HepG2 (cell line): ENCODE results near the gene POU3F1. TPM values are rescaled to one million over a fixed set of nuclear protein-coding genes. Genes with fewer than 3 reads are reported as not detected.
A peak's percentile ranks its signal among the peaks of the same experiment; 100 is the strongest.

Source experiments
- ATF1 ChIP-seq: IDR thresholded peaks from 2 replicates; pipeline ENCODE4 v1.6.1; 2016; ENCODE audit warnings: mild to moderate bottlenecking, control low read depth
- EEA1 ChIP-seq: sonication (generic); formaldehyde crosslinking; IDR thresholded peaks from 2 replicates; pipeline ENCODE4 v1.5.1; 2020; ENCODE audit warnings: mild to moderate bottlenecking, missing genetic modification reagents, borderline replicate concordance
- GPBP1L1 ChIP-seq: sonication (generic); formaldehyde crosslinking; IDR thresholded peaks from 2 replicates; pipeline ENCODE4 v1.5.0; 2020; ENCODE audit warnings: mild to moderate bottlenecking, missing genetic modification reagents
- GPN1 ChIP-seq: sonication (generic); formaldehyde crosslinking; IDR thresholded peaks from 2 replicates; pipeline ENCODE4 v1.5.1; 2020; ENCODE audit warnings: missing genetic modification reagents, borderline replicate concordance
- HMG20A ChIP-seq: IDR thresholded peaks from 2 replicates; pipeline ENCODE4 v1.6.1; 2016; ENCODE audit warnings: borderline replicate concordance
- KDM4B ChIP-seq: sonication (generic); formaldehyde crosslinking; IDR thresholded peaks from 2 replicates; pipeline ENCODE4 v1.4.0; 2020; ENCODE audit warnings: missing genetic modification reagents
- KLF13 ChIP-seq: sonication (generic); formaldehyde crosslinking; IDR thresholded peaks from 2 replicates; pipeline ENCODE4 v1.4.0; 2020; ENCODE audit warnings: mild to moderate bottlenecking, missing genetic modification reagents
- KLF15 ChIP-seq: sonication (generic); formaldehyde crosslinking; IDR thresholded peaks from 2 replicates; pipeline ENCODE4 v1.8.1; 2023; ENCODE audit warnings: borderline replicate concordance, mild to moderate bottlenecking, inconsistent platforms, missing genetic modification reagents, mixed read lengths
- KLF16 ChIP-seq, 2 experiments: sonication (generic) in 1 of 2; formaldehyde crosslinking in 1 of 2; IDR thresholded peaks; 2 replicates each; pipeline versions ENCODE4 v1.6.1 to v1.8.0; 2016 to 2023; ENCODE audit warnings: missing genetic modification reagents in 2 of 2, missing compliant biosample characterization in 1 of 2
- MED1 ChIP-seq: sonication (generic); formaldehyde crosslinking; IDR thresholded peaks from 2 replicates; pipeline ENCODE4 v1.4.0; 2020; ENCODE audit warnings: missing genetic modification reagents
- MTA1 ChIP-seq: sonication (generic); formaldehyde crosslinking; IDR thresholded peaks from 2 replicates; pipeline ENCODE4 v1.4.0; 2020; ENCODE audit warnings: missing genetic modification reagents, mild to moderate bottlenecking, borderline replicate concordance
- MZF1 ChIP-seq: sonication (generic); formaldehyde crosslinking; IDR thresholded peaks from 2 replicates; pipeline ENCODE4 v1.8.1; 2023; ENCODE audit warnings: mild to moderate bottlenecking, missing genetic modification reagents, borderline replicate concordance
- NCOA2 ChIP-seq: sonication (generic); formaldehyde crosslinking; IDR thresholded peaks from 2 replicates; pipeline ENCODE4 v1.8.0; 2022; ENCODE audit warnings: inconsistent platforms
- NPAS2 ChIP-seq: sonication (generic); formaldehyde crosslinking; IDR thresholded peaks from 2 replicates; pipeline ENCODE4 v1.8.0; 2022; ENCODE audit warnings: mild to moderate bottlenecking, missing genetic modification reagents, borderline replicate concordance
- NR1H2 ChIP-seq: sonication (generic); formaldehyde crosslinking; IDR thresholded peaks from 2 replicates; pipeline ENCODE4 v1.8.1; 2022; ENCODE audit warnings: low read depth, missing genetic modification reagents, borderline replicate concordance
- PCBP1 ChIP-seq: fragments of 200-400 bp; formaldehyde crosslinking; IDR thresholded peaks from 2 replicates; pipeline ENCODE4 v1.6.1; 2017; ENCODE audit warnings: mild to moderate bottlenecking, low read depth, low read length, borderline replicate concordance
- RBM39 ChIP-seq: fragments of 200-400 bp; formaldehyde crosslinking; IDR thresholded peaks from one replicate; pipeline ENCODE4 v1.6.1; 2018; ENCODE audit warnings: antibody characterized with exemption, mild to moderate bottlenecking, low read depth, low read length; ENCODE audit not compliant: poor library complexity, severe bottlenecking
- SNAI1 ChIP-seq: sonication (generic); formaldehyde crosslinking; IDR thresholded peaks from 2 replicates; pipeline ENCODE4 v1.5.0; 2020; ENCODE audit warnings: mild to moderate bottlenecking, missing genetic modification reagents, borderline replicate concordance
- TMF1 ChIP-seq: sonication (generic); formaldehyde crosslinking; IDR thresholded peaks from 2 replicates; pipeline ENCODE4 v1.8.1; 2022; ENCODE audit warnings: low read depth, missing genetic modification reagents
- ZBTB37 ChIP-seq: sonication (generic); formaldehyde crosslinking; IDR thresholded peaks from 2 replicates; pipeline ENCODE4 v1.4.0; 2020; ENCODE audit warnings: mild to moderate bottlenecking, missing genetic modification reagents
- ZMAT3 ChIP-seq: sonication (generic); formaldehyde crosslinking; conservative IDR thresholded peaks from 2 replicates; pipeline ENCODE4 v1.7.0; 2021; ENCODE audit warnings: missing genetic modification reagents
- ZNF10 ChIP-seq: sonication (generic); formaldehyde crosslinking; IDR thresholded peaks from 2 replicates; pipeline ENCODE4 v1.4.0; 2020; ENCODE audit warnings: mild to moderate bottlenecking, low read depth, missing genetic modification reagents, borderline replicate concordance
- ZNF234 ChIP-seq: sonication (generic); formaldehyde crosslinking; conservative IDR thresholded peaks from 2 replicates; pipeline ENCODE4 v1.5.1; 2020; ENCODE audit warnings: mild to moderate bottlenecking, missing genetic modification reagents
- ZNF251 ChIP-seq: sonication (generic); formaldehyde crosslinking; IDR thresholded peaks from 2 replicates; pipeline ENCODE4 v1.9.0; 2021; ENCODE audit warnings: mild to moderate bottlenecking, missing genetic modification reagents
- ZNF382 ChIP-seq: sonication (generic); formaldehyde crosslinking; IDR thresholded peaks from 2 replicates; pipeline ENCODE4 v1.5.0; 2020; ENCODE audit warnings: missing genetic modification reagents, mild to moderate bottlenecking, borderline replicate concordance
- ZNF563 ChIP-seq: sonication (generic); formaldehyde crosslinking; IDR thresholded peaks from 2 replicates; pipeline ENCODE4 v1.8.0; 2022; ENCODE audit warnings: mild to moderate bottlenecking, moderate library complexity, missing genetic modification reagents
- ZNF580 ChIP-seq: IDR thresholded peaks from 2 replicates; pipeline ENCODE4 v1.6.1; 2016; ENCODE audit warnings: low read depth, borderline replicate concordance
- ZNF790 ChIP-seq: sonication (generic); formaldehyde crosslinking; IDR thresholded peaks from 2 replicates; pipeline ENCODE4 v1.8.0; 2022; ENCODE audit warnings: missing genetic modification reagents, mild to moderate bottlenecking, borderline replicate concordance
- ZSCAN31 ChIP-seq: sonication (generic); formaldehyde crosslinking; IDR thresholded peaks from 2 replicates; pipeline ENCODE4 v1.5.0; 2020; ENCODE audit warnings: low read depth, mild to moderate bottlenecking, missing genetic modification reagents
- polyA plus RNA-seq, 8 experiments: library from polyadenylated mRNA; depleted of rRNA in 3 of 8; stranded (reverse) in 7 of 8; unstranded in 1 of 8; fragments of >200 nt; fragmentation: Illumina TruSeq in 4 of 8; extraction: Trizol in 4 of 8; gene quantifications; 2 replicates each; pipeline versions ENCODE4 v1.2.1 to v1.2.3, GENCODE V29; 2011 to 2016; ENCODE audit warnings: low read depth in 4 of 8, missing spikeins in 1 of 8, mixed read lengths in 1 of 8; ENCODE audit not compliant: insufficient read depth in 1 of 8
- total RNA-seq, 5 experiments: library from RNA; depleted of rRNA; stranded (reverse); fragments of >200 nt; fragmentation: Illumina TruSeq; extraction: Trizol; gene quantifications; 2 replicates each; pipeline ENCODE4 v1.2.3, GENCODE V29; 2016; ENCODE audit warnings: low read depth in 1 of 5

The POU3F1 gene
- total and polyA plus RNA-seq, 2 of the 13 experiments (the other 11 are each of a cell fraction or from before 2014, with no cell fraction given) = not detected

GRCh38 chr1:37999430-38000232 is 47.0 kb downstream of the POU3F1 start (continued):
- TF ChIP-seq KLF16 (CRISPR knock-in tag; IDR thresholded peaks at IDR 0.05) (no peak), KLF15 (CRISPR knock-in tag) (no peak), GPN1 (CRISPR knock-in tag) (no peak), ZNF10 (CRISPR knock-in tag) (no peak), KDM4B (no peak), ZBTB37 (CRISPR knock-in tag) (no peak), MTA1 (0 out of 2 replicates have a peak, but pooled peaks have one; percentile 24), NCOA2 (no peak), SNAI1 (CRISPR knock-in tag) (no peak), ZNF251 (CRISPR knock-in tag) (no peak), KLF13 (CRISPR knock-in tag) (no peak), RBM39 (no peak), MZF1 (CRISPR knock-in tag) (no peak), ZNF382 (CRISPR knock-in tag) (no peak), ZMAT3 (CRISPR knock-in tag) (no peak), ZNF790 (no peak), GPBP1L1 (no peak), TMF1 (CRISPR knock-in tag) (no peak), EEA1 (no peak), ZNF563 (CRISPR knock-in tag) (0 out of 2 replicates have a peak, but pooled peaks have one; percentile 20), NPAS2 (no peak), ATF1 (CRISPR knock-in tag) (no peak), MED1 (peak; percentile 48; the same call in 1 of the 2 replicates), ZSCAN31 (CRISPR knock-in tag) (no peak), PCBP1 (no peak), ZNF234 (CRISPR knock-in tag) (no peak), NR1H2 (CRISPR knock-in tag) (no peak), ZNF580 (CRISPR knock-in tag) (no peak), HMG20A (CRISPR knock-in tag) (no peak)
